K562 (cell line): ENCODE data around the gene FAF2. TPM values are rescaled to one million over a fixed set of nuclear protein-coding genes. Genes with fewer than 3 reads are reported as not detected.

Source experiments
- ATAC-seq: fragments of 200-7000 bp; cut with Tn5 transposase; 3 replicates; pipeline ENCODE4 v1.9.1; 2020; ENCODE audit warnings: moderate library complexity
- BruUV-seq: library from RNA; stranded (reverse); fragments of 400-500 nt; replicated peaks from 2 replicates; lab custom pipeline; 2021; lab: Mats Ljungman, UMichigan
- CTCF ChIA-PET: fragments of 300-600 bp; formaldehyde crosslinking; extraction: SDS; loops from one replicate; lab custom pipeline; 2021; ENCODE audit warnings: low intra/inter-chr PET ratio; lab: Yijun Ruan, JAX
- POLR2A ChIA-PET: fragments of 300-600, 350-650 bp; sonication (Branson Sonifier 250); formaldehyde crosslinking; extraction: SDS; loops from one replicate; lab custom pipeline; 2021; ENCODE audit warnings: antibody characterized with exemption, inconsistent platforms; lab: Yijun Ruan, JAX
- DNase-seq, 4 experiments: peaks; one replicate each; pipeline versions ENCODE4 v3.0.0 to v3.0.0-alpha.2; 2011 to 2018; ENCODE audit warnings: low spot score in 3 of 4, mixed read lengths in 3 of 4; ENCODE audit errors: extremely low read depth in 1 of 4
- FAIRE-seq: peaks from 2 replicates; lab custom pipeline; 2011; peaks lifted over from hg19 to GRCh38; lab: Jason Lieb, UNC
- H2AFZ ChIP-seq: 2 replicates; pipeline ENCODE4 v1.6.0; 2011; ENCODE audit warnings: low read depth, low read length, control low read depth, inconsistent platforms
- H3K27ac ChIP-seq: fragments of 200-600 bp; 3 replicates; pipeline ENCODE4 v1.8.0; 2011; ENCODE audit warnings: low read depth, mild to moderate bottlenecking, control low read depth, inconsistent platforms, low read length, moderate library complexity, mixed read lengths; ENCODE audit errors: extremely low read depth
- H3K27me3 ChIP-seq, 2 experiments: fragments of 300-600 bp in 1 of 2; 2 replicates in 1 of 2; 3 replicates in 1 of 2; pipeline versions ENCODE4 v1.6.0 to v1.8.0; 2011; ENCODE audit warnings: inconsistent platforms in 2 of 2, low read length in 2 of 2, mild to moderate bottlenecking in 1 of 2, mixed read lengths in 1 of 2, moderate library complexity in 1 of 2; ENCODE audit not compliant: control insufficient read depth in 2 of 2, insufficient read depth in 2 of 2
- H3K36me3 ChIP-seq: fragments of 300-600 bp; 3 replicates; pipeline ENCODE4 v1.8.0; 2011; ENCODE audit warnings: mild to moderate bottlenecking, low read length, inconsistent platforms; ENCODE audit not compliant: control insufficient read depth, insufficient read depth
- H3K4me1 ChIP-seq, 2 experiments: fragments of 200-600 bp in 1 of 2; replicated peaks in 1 of 2; 2 replicates in 1 of 2; 3 replicates in 1 of 2; pipeline versions ENCODE4 v1.5.1 to v1.8.0; 2011; ENCODE audit warnings: inconsistent platforms in 2 of 2, low read length in 2 of 2, mild to moderate bottlenecking in 1 of 2, mixed read lengths in 1 of 2, moderate library complexity in 1 of 2; ENCODE audit not compliant: control insufficient read depth in 2 of 2, insufficient read depth in 2 of 2
- H3K4me2 ChIP-seq: 2 replicates; pipeline ENCODE4 v1.6.1; 2011; ENCODE audit warnings: low read length, control low read depth, inconsistent platforms, mixed read lengths; ENCODE audit not compliant: insufficient read depth
- H3K4me3 ChIP-seq: fragments of 200-600 bp; sonication (generic), shearing (Covaris generic); 2 replicates; pipeline ENCODE4 v1.5.1; 2016; ENCODE audit warnings: control low read depth, inconsistent platforms
- H3K79me2 ChIP-seq: fragments of 200-600 bp; 3 replicates; pipeline ENCODE4 v1.8.0; 2011; ENCODE audit warnings: low read length, inconsistent platforms; ENCODE audit not compliant: control insufficient read depth, insufficient read depth
- H3K9ac ChIP-seq, 2 experiments: 2 replicates each; pipeline versions ENCODE4 v1.6.0 to v1.6.1; 2011; ENCODE audit warnings: low read depth in 2 of 2, low read length in 2 of 2, control low read depth in 1 of 2, inconsistent platforms in 1 of 2, mild to moderate bottlenecking in 1 of 2, mixed read lengths in 1 of 2; ENCODE audit not compliant: insufficient read depth in 1 of 2
- H3K9me1 ChIP-seq: one replicate; pipeline ENCODE4 v1.6.0; 2011; ENCODE audit warnings: inconsistent platforms, mild to moderate bottlenecking, low read length, moderate library complexity; ENCODE audit not compliant: control insufficient read depth, insufficient read depth
- H3K9me3 ChIP-seq: replicated peaks from 2 replicates; pipeline ENCODE4 v1.5.1; 2011; ENCODE audit warnings: low read depth, low read length, inconsistent platforms; ENCODE audit not compliant: control insufficient read depth, insufficient read depth
- H4K20me1 ChIP-seq: replicated peaks from 2 replicates; pipeline ENCODE4 v1.6.1; 2011; ENCODE audit warnings: low read length, inconsistent platforms, mixed read lengths; ENCODE audit not compliant: control insufficient read depth, insufficient read depth
- CHD2 ChIP-seq: IDR thresholded peaks from 2 replicates; pipeline ENCODE4 v1.6.1; 2011; ENCODE audit warnings: low read depth, low read length
- CXXC5 ChIP-seq: fragments of 250-450 bp; sonication (Bioruptor Pico); IDR thresholded peaks from 2 replicates; pipeline ENCODE4 v1.8.0; 2022; ENCODE audit warnings: inconsistent platforms, mild to moderate bottlenecking, moderate library complexity
- E2F3 ChIP-seq: fragments of 250-450 bp; sonication (Bioruptor Pico); IDR thresholded peaks from 2 replicates; pipeline ENCODE4 v1.4.0; 2020; ENCODE audit warnings: mild to moderate bottlenecking
- ELF2 ChIP-seq: fragments of 250-450 bp; sonication (Bioruptor Pico); IDR thresholded peaks from 2 replicates; pipeline ENCODE4 v1.5.0; 2021; ENCODE audit warnings: mild to moderate bottlenecking
- MAFG ChIP-seq: fragments of 450-650 bp; conservative IDR thresholded peaks from 2 replicates; pipeline ENCODE4 v1.6.1; 2016; ENCODE audit warnings: missing genetic modification characterization, missing compliant biosample characterization
- MAZ ChIP-seq, 2 experiments: fragments of 450-650 bp in 1 of 2; sonication (generic) in 1 of 2; formaldehyde crosslinking; IDR thresholded peaks in 1 of 2; conservative IDR thresholded peaks in 1 of 2; 2 replicates each; pipeline versions ENCODE4 v1.4.0 to v1.5.0; 2020; ENCODE audit warnings: mild to moderate bottlenecking in 1 of 2, missing genetic modification reagents in 1 of 2
- RB1 ChIP-seq: fragments of 450-650 bp; IDR thresholded peaks from 2 replicates; pipeline ENCODE4 v1.6.1; 2017; ENCODE audit warnings: low read depth, mild to moderate bottlenecking
- ZNF263 ChIP-seq: sonication (generic); formaldehyde crosslinking; IDR thresholded peaks from 2 replicates; pipeline ENCODE4 v1.8.0; 2022; ENCODE audit warnings: mild to moderate bottlenecking, missing genetic modification reagents, borderline replicate concordance
- ZNF695 ChIP-seq: fragments of 450-650 bp; formaldehyde crosslinking; IDR thresholded peaks from 2 replicates; pipeline ENCODE4 v1.4.0; 2020; ENCODE audit warnings: mild to moderate bottlenecking, moderate library complexity
- WGBS: fragments of 100-300 bp; shearing (Covaris generic); methylation state at CpG from one replicate; pipeline ENCODE4 v1.1.6; 2016; ENCODE audit warnings: low coverage, mixed read lengths; ENCODE audit not compliant: insufficient coverage; ENCODE audit errors: missing lambda C conversion rate; 5-methylcytosine and 5-hydroxymethylcytosine counted together
- in situ Hi-C: fragments of 300-500 bp; cut with MboI; formaldehyde crosslinking; loops from 4 replicates; pipeline ENCODE4 v1.15.0; 2018; ENCODE audit warnings: inconsistent platforms, mixed read lengths
- intact Hi-C: fragments of 100-400 bp; cut with micrococcal nuclease; formaldehyde crosslinking; loops from 2 replicates; pipeline ENCODE4 v1.14.2; 2022
- polyA plus RNA-seq, 8 experiments: library from polyadenylated mRNA; depleted of rRNA in 4 of 8; stranded (reverse) in 5 of 8; unstranded in 3 of 8; fragments of >200 nt; fragmentation: Nextera tagmentation in 2 of 8; fragmentation: Illumina TruSeq in 1 of 8; extraction: Ambion mirVana in 2 of 8; extraction: Trizol in 1 of 8; gene quantifications; 2 replicates each; pipeline versions ENCODE4 v1.2.1 to v1.2.3, GENCODE V29; 2011 to 2014; ENCODE audit warnings: inconsistent platforms in 1 of 8, missing spikeins in 1 of 8
- total RNA-seq, 7 experiments: library from RNA; depleted of rRNA in 6 of 7; stranded (reverse); fragments of >200 nt in 6 of 7; fragmentation: Illumina TruSeq in 2 of 7; extraction: Trizol in 2 of 7; gene quantifications; 2 replicates each; pipeline versions ENCODE4 v1.2.1 to v1.2.3, GENCODE V29; 2011 to 2021; ENCODE audit warnings: low replicate concordance in 1 of 7
- TF ChIP-seq, protein P1 (sequence below), 2 experiments: fragments of 450-650 bp in 1 of 2; sonication (generic) in 1 of 2; formaldehyde crosslinking in 1 of 2; IDR thresholded peaks; 2 replicates each; pipeline versions ENCODE4 v1.7.1 to v1.9.0; 2016 to 2022; ENCODE audit warnings: inconsistent platforms in 1 of 2, mild to moderate bottlenecking in 1 of 2, missing genetic modification reagents in 1 of 2

FAF2 gene
- total and polyA plus RNA-seq, 9 of the 15 experiments (the other 6 are each of a cell fraction or from before 2014, with no cell fraction given) = 25.0 to 44.6 (median 36.1) TPM

DNA sequence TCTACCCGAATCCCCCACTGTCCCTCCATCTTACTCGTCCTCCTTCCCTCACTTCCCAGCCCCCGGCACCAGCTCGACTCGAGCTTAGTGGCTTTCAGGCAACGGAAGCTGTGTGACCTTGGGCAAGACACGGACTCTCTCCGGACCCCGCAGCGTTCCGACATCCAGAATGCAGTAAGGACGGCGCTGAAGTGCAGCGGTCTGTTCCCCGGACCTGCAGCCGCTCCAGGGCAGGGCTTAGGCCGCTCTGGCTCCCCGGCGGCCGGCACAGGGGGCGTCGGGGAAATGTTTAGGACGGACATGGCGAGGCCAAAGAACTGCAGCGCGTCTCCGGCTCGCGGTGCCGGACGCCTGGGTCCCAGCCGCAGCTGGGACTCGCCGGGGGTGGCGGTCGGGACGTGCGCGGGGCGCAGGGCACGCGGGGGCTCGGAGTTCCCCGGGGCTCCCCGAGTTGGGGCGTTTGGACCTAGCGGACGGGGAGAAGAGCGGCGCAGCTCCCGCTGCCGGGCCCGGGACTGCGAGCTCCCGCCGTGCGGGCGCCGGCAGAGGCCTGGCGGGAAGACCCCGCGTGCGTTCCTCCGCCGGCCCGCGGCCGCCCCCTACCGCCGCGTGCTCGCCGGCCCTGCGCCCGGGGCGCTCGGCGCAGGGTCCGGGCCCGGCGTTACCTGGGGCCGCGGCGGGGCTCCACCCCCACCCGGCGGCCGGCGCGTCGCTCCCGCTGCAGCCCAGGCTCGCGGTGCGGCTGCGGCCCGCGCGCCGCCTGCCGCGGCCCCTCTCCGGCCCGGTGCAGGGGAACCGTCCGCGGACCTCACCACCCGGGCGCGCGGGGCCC lies 94.6 kb downstream of the FAF2 start:
- Histone ChIP-seq H3K79me2 (peaks cover 23% of the 10 kb centered on the region), H3K9me3 (no peaks in the 10 kb centered on the region), H3K4me1 (peaks cover 41 to 45% of the 10 kb centered on the region in 2 experiments), H3K4me3 (peak overlapping the region; percentile 51), H3K4me2 (peak overlapping the region; percentile 94), H3K36me3 (no peaks in the 10 kb centered on the region; the same call in 2 of the 3 replicates), H3K27me3 (no peaks in the 10 kb centered on the region), H3K27ac (peak overlapping the region; percentile 94), H3K9ac (peak overlapping the region; percentile 84 to 94), H3K9me1 (no peaks in the 10 kb centered on the region), H4K20me1 (no peaks in the 10 kb centered on the region), H2AFZ (peak overlapping the region; percentile 97)
- FAIRE-seq (no peak), DNase-seq (peak; percentile 67 to 86 (median 82)), ATAC-seq (peak; percentile 48)
- CTCF ChIA-PET = interaction anchor here (0.6 to 2.1 kb wide), 4 partner anchors 95 to 223 kb away, joined by 3 to 7 read pairs (median 4); partner anchors contain the start of gene CLTB
- in situ Hi-C loops (no loop called here), intact Hi-C loops (loop anchor here (2.0 kb wide), 1 partner anchor 126 kb away; the partner anchor contains the start of gene CLTB)
- POLR2A ChIA-PET = interaction anchor here (0.6 to 1.3 kb wide), 4 partner anchors 9 to 127 kb away, joined by 3 to 7 read pairs (median 4); partner anchors contain the start of gene CLTB
- BruUV-seq = no TSS peak
- WGBS = under 1% methylated on average over 71 of the region's 110 CpGs
- TF ChIP-seq RB1 (peak; percentile 88; the same call in 1 of the 2 replicates), ELF2 (CRISPR knock-in tag) (0 out of 2 replicates have a peak, but pooled peaks have one; percentile 3), CHD2 (no peak), MAFG (tag) (no peak), MAZ (CRISPR knock-in tag; conservative IDR thresholded peaks at IDR 0.05 in 1 of 2, IDR thresholded peaks at IDR 0.05 in 1 of 2) (peak in 1 of 2 experiments; percentile 11; a peak in 2 of 4 replicates), ZNF263 (CRISPR knock-in tag) (no peak), ZNF695 (no peak), CXXC5 (peak; percentile 85), E2F3 (0 out of 2 replicates have a peak, but pooled peaks have one; percentile 43)
- TF ChIP-seq, protein P1, sequence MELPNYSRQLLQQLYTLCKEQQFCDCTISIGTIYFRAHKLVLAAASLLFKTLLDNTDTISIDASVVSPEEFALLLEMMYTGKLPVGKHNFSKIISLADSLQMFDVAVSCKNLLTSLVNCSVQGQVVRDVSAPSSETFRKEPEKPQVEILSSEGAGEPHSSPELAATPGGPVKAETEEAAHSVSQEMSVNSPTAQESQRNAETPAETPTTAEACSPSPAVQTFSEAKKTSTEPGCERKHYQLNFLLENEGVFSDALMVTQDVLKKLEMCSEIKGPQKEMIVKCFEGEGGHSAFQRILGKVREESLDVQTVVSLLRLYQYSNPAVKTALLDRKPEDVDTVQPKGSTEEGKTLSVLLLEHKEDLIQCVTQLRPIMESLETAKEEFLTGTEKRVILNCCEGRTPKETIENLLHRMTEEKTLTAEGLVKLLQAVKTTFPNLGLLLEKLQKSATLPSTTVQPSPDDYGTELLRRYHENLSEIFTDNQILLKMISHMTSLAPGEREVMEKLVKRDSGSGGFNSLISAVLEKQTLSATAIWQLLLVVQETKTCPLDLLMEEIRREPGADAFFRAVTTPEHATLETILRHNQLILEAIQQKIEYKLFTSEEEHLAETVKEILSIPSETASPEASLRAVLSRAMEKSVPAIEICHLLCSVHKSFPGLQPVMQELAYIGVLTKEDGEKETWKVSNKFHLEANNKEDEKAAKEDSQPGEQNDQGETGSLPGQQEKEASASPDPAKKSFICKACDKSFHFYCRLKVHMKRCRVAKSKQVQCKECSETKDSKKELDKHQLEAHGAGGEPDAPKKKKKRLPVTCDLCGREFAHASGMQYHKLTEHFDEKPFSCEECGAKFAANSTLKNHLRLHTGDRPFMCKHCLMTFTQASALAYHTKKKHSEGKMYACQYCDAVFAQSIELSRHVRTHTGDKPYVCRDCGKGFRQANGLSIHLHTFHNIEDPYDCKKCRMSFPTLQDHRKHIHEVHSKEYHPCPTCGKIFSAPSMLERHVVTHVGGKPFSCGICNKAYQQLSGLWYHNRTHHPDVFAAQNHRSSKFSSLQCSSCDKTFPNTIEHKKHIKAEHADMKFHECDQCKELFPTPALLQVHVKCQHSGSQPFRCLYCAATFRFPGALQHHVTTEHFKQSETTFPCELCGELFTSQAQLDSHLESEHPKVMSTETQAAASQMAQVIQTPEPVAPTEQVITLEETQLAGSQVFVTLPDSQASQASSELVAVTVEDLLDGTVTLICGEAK (IDR thresholded peaks at IDR 0.05) = 0 out of 2 replicates have a peak, but pooled peaks have one; percentile 52
- TF ChIP-seq, protein P1 (CRISPR knock-in tag; IDR thresholded peaks at IDR 0.05) = no peak
